HUDEP-2 (cell line): ENCODE data around the gene SNX24.
"Not testable (repeated sequence)": the region's sequence is repeated elsewhere in the genome, so short reads cannot be mapped to it uniquely, and the experiment has no call there.

Experiments
- DNase-seq, 76 experiments: peaks; one replicate each; lab custom pipeline; 2025; ENCODE audit not compliant: unreplicated experiment in 76 of 76; lab: John Stamatoyannopoulos, UW

SNX24 gene

DNA sequence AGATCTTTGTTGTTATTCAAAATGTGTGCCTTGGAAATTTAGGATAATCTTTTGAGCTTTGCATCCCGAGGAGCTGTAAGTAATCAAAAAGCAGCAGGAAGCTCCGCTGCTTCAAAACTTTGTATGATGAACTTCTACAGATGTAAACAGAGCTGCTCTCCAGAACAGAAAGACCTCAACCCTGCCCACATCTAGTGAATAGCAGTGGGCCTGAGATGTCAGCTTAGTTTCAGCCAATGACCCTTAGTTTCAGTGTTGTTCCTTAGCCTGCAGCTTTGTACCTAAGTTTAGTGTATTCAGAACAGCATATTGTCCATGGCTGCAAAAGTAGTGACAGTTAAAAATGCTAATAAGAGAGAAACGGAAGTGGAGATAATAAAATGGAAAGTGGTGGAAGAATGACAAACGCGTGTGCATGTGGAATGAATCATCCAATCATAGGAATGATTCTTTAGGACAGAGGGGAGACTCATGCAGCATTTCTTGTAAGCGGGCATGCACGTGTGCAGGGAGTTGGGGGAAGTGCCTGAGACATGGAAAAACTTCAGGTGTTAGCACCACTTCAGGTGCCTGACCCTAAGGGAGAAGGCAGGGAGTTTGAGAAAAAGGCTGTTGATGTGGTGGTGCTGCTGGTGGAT is 24.9 kb downstream of the SNX24 start:
- DNase-seq, result no peak

DNA sequence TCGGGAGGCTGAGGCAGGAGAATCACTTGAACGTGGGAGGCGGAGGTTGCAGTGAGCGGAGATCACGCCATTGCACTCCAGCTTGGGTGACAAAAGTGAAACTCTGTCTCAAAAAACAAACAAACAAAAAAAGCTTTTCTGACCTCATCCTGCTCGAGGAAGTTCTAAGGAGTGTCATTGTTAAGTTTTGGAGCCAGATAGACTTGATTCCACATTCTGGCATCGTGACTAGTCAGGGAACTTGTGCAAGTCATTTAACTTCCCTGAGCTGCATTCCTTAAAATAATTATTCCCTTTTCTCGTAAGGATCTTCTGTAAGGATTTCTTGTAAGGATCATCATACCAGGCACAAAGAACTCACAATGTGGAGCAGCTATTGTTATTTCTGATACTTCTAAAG is 26.2 kb downstream of the SNX24 start:
- DNase-seq, result no peak

DNA sequence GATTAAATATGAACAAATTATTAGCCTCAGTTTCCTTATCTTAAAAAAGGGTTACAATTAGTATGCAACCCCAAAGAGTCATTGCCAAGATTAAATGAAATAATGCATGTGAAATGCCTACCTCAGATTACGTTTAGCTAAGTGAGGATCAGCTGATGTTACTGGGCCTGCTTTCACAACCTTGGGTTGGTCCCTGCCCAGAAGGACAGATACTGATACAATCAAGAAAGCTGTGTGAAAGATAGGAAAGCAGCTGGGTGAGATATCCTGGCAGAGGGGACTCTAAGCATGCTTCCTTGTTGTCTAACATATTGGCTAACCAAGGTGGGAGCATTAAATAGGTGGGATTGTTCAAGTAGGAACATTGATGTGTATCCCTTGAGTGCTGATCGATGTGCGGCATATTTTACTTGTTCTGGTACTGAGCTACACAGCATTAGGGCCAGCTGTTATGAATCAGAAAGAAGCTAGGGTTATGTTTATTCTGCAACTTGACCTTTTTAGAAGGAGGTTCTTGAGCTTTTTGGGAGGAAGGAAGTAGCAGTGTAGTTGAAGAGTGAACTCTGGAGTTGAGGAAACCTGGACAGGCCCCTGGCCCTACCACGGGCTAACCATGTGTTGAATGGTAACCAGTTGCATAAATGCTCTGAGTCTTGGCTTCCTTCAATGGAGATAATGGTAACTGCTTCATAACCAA is 28.9 kb downstream of the SNX24 start:
- DNase-seq, result peak in 35 of 76 experiments; percentile 1 to 66 (median 20)

DNA sequence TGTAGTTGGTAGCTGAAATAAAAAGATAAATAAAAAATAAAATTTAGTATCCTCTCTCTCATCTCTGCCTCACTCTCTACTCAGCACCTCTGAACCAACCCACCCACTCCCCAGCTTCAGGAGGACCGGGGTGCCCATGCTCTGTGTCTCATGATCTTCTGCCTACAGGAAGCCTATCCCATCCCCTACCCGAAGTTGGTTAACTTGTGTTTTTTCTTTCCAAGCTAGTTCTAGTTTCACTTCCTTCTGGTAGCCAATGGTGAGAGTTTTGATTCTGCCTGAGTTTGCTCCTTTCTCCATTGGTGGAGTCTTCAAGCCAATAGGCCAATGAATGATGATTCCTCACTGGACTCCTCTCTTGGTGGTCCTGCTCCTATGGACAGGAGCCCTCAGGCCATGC is 32.1 kb downstream of the SNX24 start:
- no peak for DNase-seq

DNA sequence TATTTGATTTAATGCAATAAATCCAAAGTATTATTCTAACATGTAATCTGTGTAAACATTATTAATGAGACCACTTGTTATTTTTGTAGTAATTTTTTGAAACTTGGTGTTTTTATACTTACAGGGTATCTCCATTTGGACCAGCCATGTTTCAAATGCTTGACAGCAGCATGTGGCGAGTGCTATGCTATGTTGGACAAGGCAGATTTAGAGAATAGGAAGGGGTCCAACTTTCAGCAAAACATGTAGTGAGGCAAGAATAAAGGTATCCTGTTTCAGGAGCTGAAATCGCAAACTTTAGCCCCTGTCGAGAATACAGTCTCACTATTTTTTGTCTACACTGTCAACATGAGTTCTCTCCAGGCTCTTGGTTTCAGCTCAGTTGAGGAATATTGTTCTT is 33.7 kb downstream of the SNX24 start:
- DNase-seq, result no peak

DNA sequence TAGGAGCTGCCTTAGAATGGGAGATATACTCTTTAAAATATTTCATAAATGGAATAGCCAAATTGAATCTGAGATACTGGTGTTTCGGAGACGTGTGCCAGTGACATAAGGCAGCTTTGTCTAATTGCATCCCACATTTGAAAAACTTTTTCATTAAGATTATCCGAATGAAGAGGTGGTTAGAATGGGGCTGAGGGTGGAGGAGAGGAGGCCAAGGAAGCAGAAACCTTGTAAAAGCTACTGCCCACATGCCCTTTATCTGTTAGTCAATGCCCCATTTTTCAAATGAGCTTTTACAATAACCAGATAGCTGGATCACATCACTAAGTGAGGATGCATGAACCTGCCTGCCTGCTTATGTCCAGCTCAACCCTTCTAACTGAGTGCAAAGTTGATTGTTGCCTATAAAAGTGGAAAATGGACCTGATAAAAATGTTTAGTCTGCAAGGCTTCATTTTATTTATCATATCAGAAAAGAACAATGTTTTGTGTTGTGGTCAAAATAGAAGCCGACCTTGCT is 34.8 kb downstream of the SNX24 start:
- no peak for DNase-seq

DNA sequence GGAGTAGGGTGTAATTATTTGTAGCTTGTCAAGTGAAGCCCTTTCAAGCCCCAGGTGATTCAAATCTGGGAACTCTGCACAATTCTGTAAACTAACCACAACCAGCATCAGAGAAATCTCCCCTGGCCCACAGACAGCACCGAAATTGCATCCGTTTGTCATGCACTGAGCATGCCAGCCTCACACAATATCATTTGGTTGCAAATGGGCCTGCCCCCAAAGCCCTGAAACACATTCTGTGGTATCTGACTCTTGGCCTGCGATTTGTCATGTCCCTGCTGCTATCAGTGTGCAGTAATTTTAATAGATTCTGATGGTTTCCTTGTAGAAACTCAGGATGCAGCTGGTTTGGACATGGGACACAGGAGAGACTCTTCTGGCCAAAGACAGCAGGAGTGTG is 35.3 kb downstream of the SNX24 start:
- no peak for DNase-seq

DNA sequence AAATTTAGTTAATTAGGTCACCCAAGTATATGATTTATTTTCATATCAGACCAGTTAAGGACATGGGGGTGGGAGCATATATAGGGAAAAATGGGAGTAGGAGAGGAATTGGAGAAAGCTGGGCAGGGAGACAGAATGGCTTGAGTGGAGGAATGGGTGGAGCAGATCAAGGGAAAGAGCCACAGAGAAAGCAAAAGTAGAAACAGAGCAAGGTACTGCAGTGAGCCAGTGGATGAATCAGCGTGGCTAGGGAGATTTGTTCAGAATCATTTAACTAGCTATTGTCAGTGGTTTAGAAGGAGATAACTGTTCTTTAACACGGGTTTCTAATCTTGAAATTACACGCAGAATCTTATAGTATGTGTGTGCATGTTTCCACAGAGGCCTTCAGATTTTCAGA is 37.4 kb downstream of the SNX24 start:
- DNase-seq, result no peak

DNA sequence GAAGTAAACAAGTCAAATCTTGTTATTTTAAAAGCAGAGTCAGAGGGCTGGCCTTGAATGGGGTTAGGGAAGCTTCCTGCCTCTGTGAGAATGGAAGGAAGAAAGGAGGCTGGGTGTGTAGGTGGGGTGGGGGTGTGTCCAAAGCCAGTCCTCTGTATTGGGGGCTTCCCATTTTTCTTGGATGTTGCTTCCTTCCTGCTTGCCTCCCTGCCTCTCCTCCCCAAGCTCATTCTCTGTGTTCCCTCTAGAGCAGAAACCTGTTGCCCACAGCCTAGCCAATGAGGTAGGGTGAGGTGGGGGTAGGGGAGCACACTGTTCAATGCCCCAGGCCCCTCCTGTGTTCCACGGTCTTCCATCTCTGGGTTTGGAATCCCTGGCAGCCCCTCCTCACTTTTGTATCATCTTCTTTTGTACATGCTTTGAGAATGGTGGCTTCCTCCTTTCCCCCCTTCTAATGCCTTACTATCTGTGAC is 39.7 kb downstream of the SNX24 start:
- no peak for DNase-seq

DNA sequence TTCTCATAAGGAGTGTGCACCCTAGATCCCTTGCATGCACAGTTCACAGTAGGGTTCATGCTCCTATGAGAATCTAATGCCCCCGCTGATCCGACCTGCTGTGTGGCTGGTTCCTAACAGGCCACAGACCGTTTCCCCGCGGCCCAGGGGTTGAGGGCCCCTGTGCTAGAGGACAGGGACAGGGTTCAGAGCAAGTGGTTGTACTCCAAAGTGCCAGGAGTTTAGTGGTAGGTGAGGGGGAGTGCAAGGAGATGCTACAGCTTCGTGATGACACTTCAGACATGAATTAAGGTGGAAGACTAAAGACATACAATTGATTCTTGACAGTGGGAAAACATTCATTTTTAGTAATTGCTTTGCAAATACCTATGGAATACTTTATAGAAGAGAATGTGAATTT is 40.5 kb downstream of the SNX24 start:
- no peak for DNase-seq

DNA sequence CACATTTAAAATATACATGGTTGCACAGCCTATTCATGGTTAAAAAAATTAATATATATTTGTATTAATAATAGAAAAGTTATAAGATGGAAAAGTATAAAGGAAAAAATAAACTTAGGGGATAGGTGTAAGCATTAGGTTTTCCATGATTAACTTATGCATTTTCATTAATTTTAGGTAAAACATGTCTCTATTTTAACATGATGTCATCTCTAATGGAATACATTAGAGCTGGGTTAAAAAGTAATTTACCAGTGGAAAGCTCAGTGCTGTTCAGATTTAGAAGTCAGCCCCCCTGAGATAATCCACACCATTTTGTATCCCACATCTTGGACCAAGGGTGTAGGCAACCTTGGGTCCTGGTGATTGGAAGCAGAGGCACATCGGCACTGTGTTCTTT is 49.7 kb downstream of the SNX24 start:
- DNase-seq, result no peak

DNA sequence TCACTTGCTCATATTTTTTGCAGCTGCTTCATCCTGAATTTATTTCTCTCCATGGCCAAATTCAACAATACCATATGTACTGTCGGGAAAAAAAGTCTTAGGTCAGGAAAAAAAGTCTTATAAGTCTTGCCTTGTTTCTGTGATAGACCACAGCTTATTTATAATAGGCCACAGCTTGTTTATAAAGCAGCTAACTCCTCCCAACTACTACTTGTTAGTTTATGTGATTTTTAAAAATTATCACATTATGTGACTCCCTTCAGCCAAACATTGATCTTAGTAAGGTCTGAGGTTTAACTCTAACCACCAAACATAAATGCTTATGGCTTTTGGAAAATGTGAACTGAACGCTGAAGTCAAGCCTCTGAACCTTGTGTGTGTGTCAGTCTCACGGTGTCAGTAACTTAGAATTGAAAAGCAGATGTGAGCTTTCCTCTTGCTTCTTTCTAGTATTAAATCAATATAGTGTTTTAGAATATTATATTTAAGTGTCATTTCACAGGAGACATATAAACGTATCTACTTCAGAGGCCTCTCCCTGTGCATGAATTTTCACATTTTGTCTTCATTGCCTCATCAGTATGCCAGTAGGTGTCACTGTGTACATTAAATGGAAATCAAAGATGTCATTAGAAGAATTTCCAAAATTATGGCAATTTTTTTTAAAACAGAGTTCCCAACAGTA is 51.3 kb downstream of the SNX24 start:
- peak in 13 of 76 experiments; percentile 2 to 25 (median 11) for DNase-seq

DNA sequence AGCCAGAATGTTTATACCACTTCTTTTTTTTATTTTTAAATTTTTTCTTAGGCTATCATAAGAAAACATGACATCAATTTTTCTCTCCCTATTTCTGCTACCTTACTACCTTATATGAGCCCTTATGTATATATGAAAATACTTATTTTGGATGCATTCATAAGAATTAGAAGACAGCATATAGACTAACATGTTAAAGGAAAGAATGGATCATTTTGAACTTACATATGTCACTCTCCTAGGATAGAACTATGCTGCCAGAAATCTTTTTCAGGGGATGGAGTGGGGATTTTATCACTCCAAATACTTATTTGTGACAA is 51.8 kb downstream of the SNX24 start:
- no peak for DNase-seq

DNA sequence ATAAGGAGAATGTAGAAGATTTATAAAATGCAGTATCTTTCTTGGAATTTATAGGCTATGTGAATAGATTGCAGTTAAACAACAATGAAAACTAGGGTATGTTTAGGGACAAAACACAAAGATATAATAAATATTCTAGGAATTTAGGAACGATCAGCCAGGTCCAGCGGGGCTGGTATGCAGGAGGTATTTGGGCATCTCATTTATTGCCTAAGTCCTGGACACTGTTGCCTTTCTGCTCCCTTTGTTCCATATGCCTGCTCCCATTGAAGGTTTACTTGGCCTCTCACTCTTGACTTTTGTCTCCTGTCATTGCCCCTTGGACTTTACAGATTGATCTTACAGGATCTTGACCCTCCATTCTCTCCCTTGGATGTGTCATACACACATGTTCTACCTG is 55.9 kb downstream of the SNX24 start:
- no peak for DNase-seq

DNA sequence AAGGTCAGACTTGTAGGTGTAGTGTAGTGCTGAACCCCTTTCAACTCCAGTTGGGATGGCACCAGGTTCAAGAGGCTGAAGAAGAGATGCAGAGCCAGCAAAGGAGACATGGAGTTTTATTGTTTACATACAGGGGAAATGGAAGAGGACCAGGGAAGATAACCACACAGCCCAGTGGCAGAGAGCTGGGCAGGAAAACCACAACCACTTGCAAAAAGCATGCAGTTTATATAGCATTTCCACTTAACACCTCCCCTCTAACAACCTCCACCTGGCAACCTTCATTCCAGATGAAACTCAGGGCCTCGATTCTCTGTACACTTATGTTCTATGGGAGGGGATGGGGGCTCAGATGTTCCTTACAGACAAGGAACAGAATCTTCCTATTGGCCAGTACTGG is 56.9 kb downstream of the SNX24 start:
- no peak for DNase-seq

DNA sequence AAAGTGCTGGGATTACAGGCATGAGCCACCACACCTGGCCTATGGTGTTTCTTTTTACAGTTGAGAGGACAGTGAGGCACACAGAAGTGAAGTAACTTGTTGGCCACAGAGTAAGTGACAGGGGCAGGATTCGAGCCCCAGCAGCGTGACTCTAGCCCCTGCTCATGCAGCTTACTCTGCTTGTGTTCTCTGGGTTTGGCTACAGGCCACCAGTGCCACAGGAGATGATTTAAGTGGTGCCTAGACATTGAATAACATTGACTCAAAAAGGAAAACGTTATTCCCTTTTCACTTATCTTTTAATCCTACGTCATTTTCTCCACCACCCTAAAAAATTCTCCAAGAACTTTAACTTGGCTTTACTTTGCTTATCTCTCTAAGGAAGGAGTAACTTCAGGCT is 61.4 kb downstream of the SNX24 start:
- peak in 4 of 76 experiments; percentile 2 to 27 (median 5) for DNase-seq

DNA sequence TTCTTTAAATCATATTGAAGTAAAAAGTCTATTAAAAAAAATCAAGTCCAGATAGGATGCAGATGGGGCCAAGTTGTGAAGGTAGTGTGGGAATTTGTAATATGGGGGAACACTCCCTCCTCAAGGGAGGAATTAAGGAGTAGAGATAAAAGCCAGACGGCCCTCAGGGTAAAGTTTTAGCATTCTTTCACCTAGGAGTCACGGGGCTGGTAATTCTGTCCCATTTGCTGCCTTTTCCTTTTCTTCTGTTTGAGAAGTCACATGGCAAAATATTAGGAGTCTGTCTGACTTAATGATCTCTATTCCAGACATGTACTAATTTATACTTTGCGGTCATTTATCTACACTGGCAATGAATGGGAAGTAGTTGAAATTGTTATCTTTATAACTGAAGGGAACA is 61.9 kb downstream of the SNX24 start:
- no peak for DNase-seq

DNA sequence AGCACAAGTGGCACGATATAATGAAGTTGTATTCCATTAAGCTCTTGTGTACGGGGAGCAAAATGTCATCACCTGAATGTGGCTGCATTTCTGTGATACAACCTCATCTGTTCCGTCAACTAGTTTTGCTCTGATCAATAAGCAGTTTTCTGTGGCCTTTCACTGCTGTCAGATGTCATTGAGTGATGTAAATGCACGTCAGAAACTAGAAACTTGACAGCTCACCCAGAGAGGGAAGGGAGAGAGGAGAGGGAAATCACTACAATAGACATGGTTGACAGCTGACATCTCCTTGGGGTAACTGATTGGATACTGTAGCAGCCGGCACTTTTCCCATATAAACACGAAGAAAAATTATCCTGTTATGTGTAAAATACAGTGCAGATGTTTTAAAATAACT is 62.7 kb downstream of the SNX24 start:
- DNase-seq, result no peak

DNA sequence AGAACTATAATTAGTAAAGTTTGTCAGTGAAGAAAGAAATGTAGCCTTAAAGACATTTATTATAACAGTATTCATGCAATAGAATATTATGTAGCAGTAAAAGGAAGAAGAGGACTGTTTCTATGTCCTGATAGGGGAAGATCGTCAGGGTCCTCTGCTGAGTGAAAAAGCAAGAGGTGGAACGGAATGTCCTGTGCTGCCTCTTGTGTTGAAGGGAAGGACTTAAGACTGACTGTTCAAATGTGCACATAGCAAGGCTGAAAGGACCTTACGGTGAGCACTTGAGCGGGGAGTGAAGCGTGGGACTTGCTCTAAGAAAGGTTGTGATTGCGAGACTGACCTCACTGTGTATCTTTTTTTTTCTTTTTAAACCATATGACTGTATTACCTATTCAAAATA is 63.2 kb downstream of the SNX24 start:
- no peak for DNase-seq

DNA sequence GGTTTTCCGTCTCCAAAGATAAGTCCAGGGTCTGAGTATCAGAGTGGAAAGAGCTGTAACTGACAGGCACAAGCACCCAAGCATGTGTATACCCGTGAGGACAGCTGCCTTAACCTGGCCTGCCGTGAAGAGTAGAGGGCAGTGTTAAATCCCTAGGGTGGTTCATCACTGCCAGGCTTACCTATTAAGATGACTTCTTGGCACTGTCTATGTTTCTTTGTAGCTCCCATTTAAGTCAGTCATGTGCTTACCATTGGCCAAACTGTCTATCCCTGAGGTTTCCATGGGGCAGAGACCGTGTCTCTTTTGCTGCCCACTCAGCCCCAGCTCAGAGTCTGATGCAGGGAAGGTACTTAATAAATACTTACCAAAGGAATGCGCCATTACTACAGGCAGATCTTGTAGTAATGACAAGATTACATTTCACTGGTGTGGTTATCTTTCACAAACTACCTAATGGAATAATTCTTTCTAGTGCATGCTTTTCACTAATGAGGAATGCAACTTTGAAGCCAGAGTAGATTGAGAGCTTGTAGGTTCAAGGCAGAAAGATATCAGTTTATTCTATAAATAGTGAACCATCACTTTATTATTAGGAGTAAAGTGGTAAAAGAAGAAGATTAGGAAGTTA is 64.2 kb downstream of the SNX24 start:
- DNase-seq, result no peak

DNA sequence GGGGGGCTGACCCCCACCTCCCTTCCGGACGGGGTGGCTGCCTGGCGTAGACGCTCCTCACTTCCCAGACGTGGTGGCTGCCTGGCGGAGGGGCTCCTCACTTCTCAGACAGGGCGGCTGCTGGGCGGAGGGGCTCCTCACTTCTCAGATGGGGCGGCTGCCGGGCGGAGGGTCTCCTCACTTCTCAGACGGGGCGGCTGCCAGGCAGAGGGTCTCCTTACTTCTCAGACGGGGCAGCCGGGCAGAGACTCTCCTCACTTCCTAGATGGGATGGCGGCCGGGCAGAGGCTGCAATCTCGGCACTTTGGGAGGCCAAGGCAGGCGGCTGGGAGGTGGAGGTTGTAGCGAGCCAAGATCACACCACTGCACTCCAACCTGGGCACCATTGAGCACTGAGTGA is 68.0 kb downstream of the SNX24 start:
- not testable (repeated sequence) for DNase-seq
